A549 treated with ZK216348 at 1 μM for 4 hours (cell line): ENCODE data around the gene DNASE1L1. TPM values are rescaled to one million over a fixed set of nuclear protein-coding genes. Genes with fewer than 3 reads are reported as not detected.

Source experiments
- total RNA-seq: library from RNA; stranded (reverse); fragments of 200-300 nt; extraction: Qiagen RNA extraction; gene quantifications from 5 replicates; pipeline ENCODE4 v1.2.3, GENCODE V29; 2022; ENCODE audit warnings: low read depth

DNASE1L1 gene
- total RNA-seq = 21.0 to 37.2 TPM (median 29.7 TPM) in 5 replicates

GRCh38 chrX:154409222-154409871 lies at the start of gene DNASE1L1:
Gene DNASE1L1, minus strand, starts transcription at chrX:154409254. Its CDS starts 3,686 bp downstream, at chrX:154405568.

GRCh38 chrX:154458116-154458953 lies 49.3 kb upstream of the DNASE1L1 start, which contains the start of gene PLXNA3:
Gene PLXNA3, plus strand, starts transcription at chrX:154458281. Its CDS starts 1,903 bp downstream, at chrX:154460184.

GRCh38 chrX:154443992-154444754 lies 35.1 kb upstream of the DNASE1L1 start, which contains the start of gene FAM50A:
Gene FAM50A, plus strand, starts transcription at chrX:154444141. Its CDS starts 95 bp downstream, at chrX:154444236.

GRCh38 chrX:154436983-154437752 lies 28.1 kb upstream of the DNASE1L1 start, which contains the start of gene GDI1:
Gene GDI1, plus strand, starts transcription at chrX:154437154. Its CDS starts 101 bp downstream, at chrX:154437255.

GRCh38 chrX:154428176-154429171 lies 19.4 kb upstream of the DNASE1L1 start, which contains the start of gene ATP6AP1:
Gene ATP6AP1, plus strand, starts transcription at chrX:154428677. Its CDS starts 16 bp downstream, at chrX:154428693.

GRCh38 chrX:154397888-154398667 lies 11.0 kb downstream of the DNASE1L1 start, which contains the start of gene RPL10:
Gene RPL10, plus strand, starts transcription at chrX:154398377. Its CDS starts 143 bp downstream, at chrX:154398520.

GRCh38 chrX:154378799-154379568 lies 30.1 kb downstream of the DNASE1L1 start, which contains the start of gene EMD:
Gene EMD, plus strand, starts transcription at chrX:154379295. Its CDS starts 190 bp downstream, at chrX:154379485.

GRCh38 chrX:154374313-154375155 lies 34.5 kb downstream of the DNASE1L1 start, which contains the start of gene FLNA:
Gene FLNA, minus strand, starts transcription at chrX:154374634. Its CDS starts 3,389 bp downstream, at chrX:154371245.

Other genes with a start within 250 kb of the DNASE1L1 start
- gene OPN1MW, start 226.7 kb downstream of the DNASE1L1 start, total RNA-seq = not detected in 5 replicates
- not detected in 5 replicates for gene OPN1MW2, start 189.5 kb downstream of the DNASE1L1 start, total RNA-seq
- gene OPN1MW3, start 151.7 kb downstream of the DNASE1L1 start, total RNA-seq = not detected in 5 replicates
- not detected in 5 replicates for gene TEX28, start 114.1 kb downstream of the DNASE1L1 start, total RNA-seq
- gene TKTL1, start 113.5 kb downstream of the DNASE1L1 start, total RNA-seq = not detected in 5 replicates
- gene FLNA, start 34.6 kb downstream of the DNASE1L1 start, total RNA-seq = 1,086 to 1,787 TPM (median 1,647 TPM) in 5 replicates
- 129 to 165 TPM (median 156 TPM) in 5 replicates for gene EMD, start 30.0 kb downstream of the DNASE1L1 start, total RNA-seq
- 4,540 to 5,428 TPM (median 5,078 TPM) in 5 replicates for gene RPL10, start 10.9 kb downstream of the DNASE1L1 start, total RNA-seq
- 27.8 to 42.7 TPM (median 37.9 TPM) in 5 replicates for gene TAFAZZIN, start 2.3 kb upstream of the DNASE1L1 start, total RNA-seq
- gene ATP6AP1, start 19.4 kb upstream of the DNASE1L1 start, total RNA-seq = 63.7 to 111 TPM (median 109 TPM) in 5 replicates
- gene GDI1, start 27.9 kb upstream of the DNASE1L1 start, total RNA-seq = 77.9 to 119 TPM (median 111 TPM) in 5 replicates
- 99.3 to 131 TPM (median 117 TPM) in 5 replicates for gene FAM50A, start 34.9 kb upstream of the DNASE1L1 start, total RNA-seq
- 5.9 to 24.3 TPM (median 12.7 TPM) in 5 replicates for gene PLXNA3, start 49.0 kb upstream of the DNASE1L1 start, total RNA-seq
- gene LAGE3, start 70.0 kb upstream of the DNASE1L1 start, total RNA-seq = 38.8 to 73.0 TPM (median 64.3 TPM) in 5 replicates
- gene UBL4A, start 77.4 kb upstream of the DNASE1L1 start, total RNA-seq = 53.0 to 75.0 TPM (median 69.6 TPM) in 5 replicates
- 24.7 to 44.4 TPM (median 43.2 TPM) in 5 replicates for gene SLC10A3, start 81.4 kb upstream of the DNASE1L1 start, total RNA-seq
- 27.7 to 49.1 TPM (median 46.5 TPM) in 5 replicates for gene FAM3A, start 107.0 kb upstream of the DNASE1L1 start, total RNA-seq
- gene G6PD, start 137.6 kb upstream of the DNASE1L1 start, total RNA-seq = 1,245 to 1,640 TPM (median 1,501 TPM) in 5 replicates
- gene IKBKG, start 138.4 kb upstream of the DNASE1L1 start, total RNA-seq = 30.5 to 46.4 TPM (median 42.7 TPM) in 5 replicates
- not detected in 5 replicates for gene CTAG1A, start 175.9 kb upstream of the DNASE1L1 start, total RNA-seq
- gene CTAG1B, start 210.0 kb upstream of the DNASE1L1 start, total RNA-seq = not detected in 5 replicates
- not detected in 5 replicates for gene CTAG2, start 244.3 kb upstream of the DNASE1L1 start, total RNA-seq